NCI-H1694 treated with DMSO at 0.1 percent for 48 hours (cell line): ENCODE data around the gene KPNA1.
A peak's percentile ranks its signal among the peaks of the same experiment; 100 is the strongest.

ENCODE experiments used
- DNase-seq: peaks from one replicate; lab custom pipeline; 2025; lab: John Stamatoyannopoulos, UW

The KPNA1 gene

DNA sequence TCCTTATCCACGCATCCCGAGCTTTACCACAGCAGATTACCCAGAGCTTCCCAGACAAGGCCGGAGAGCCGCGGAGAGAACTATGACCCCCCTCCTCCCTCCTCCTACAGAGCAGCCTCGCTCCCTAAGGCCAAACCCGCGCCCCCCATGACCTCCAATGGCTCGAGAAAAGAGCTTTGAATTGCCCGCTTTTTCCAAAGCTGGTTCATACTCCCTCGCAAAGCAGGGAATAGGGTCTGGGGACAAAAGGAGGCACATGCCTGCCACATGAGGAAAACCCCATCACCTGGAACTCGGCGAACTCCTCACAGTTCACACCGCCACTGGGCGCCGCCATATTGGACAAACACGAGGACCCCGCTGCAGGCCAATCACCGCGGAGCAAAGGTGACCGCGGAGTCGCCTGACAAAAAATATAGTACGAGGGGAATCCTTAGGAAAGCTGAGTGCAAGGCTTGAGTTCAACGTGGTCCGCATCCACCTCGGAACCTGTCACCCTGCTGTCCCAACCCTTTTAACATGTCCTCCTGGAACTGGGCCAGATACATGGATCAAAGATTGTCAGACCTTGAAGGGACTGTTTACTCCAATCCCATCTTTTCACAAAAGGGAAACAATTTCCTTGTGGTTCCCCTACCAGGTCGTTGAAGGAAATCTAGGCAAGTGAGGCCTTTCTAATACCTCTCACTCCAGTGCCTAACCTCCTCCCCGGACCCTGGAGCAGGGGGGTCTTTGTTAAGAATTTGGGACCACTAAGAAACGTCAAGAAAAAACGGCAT is 131.7 kb downstream of the KPNA1 start, which contains the start of gene MIX23:
MIX23 (minus strand) TSS at position 344 of the 779 bp plus-strand sequence; CDS start at position 337, 7 bp downstream.
- peak; percentile 72 for DNase-seq

DNA sequence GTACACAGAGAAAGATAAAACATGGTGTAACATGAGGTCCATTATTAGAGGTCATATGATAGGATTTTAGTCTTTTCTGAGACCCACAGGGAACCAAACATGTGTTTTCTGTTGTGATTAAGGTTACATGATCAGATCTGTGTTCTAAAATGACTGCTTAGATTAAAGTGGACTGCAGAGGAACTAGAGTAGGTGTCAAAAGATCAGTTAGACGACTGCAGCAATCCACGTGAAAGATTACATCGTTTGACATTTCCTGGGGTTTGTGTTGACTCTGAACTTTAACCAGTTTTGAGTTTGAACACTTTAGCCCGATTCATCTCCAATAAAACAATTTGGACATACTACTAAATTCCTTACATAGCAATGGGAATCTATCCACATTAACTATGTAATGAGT is 136.8 kb downstream of the KPNA1 start:
- no peak for DNase-seq

- DNase-seq = no peak
These were observed 140.7 kb downstream of the KPNA1 start for GRCh38 chr3:122374034-122374433.
